CD14-positive monocyte (primary cell): ENCODE measurements around the gene KRT13. TPM values are rescaled to one million over a fixed set of nuclear protein-coding genes. Genes with fewer than 3 reads are reported as not detected.

ENCODE experiments used
- DNase-seq, 3 donors: peaks; one replicate each; pipeline ENCODE4 v3.0.0-alpha.2; 2011 to 2022
- H2AFZ ChIP-seq: 2 replicates; pipeline ENCODE4 v1.6.0; 2012; ENCODE audit warnings: mild to moderate bottlenecking, low read depth, low read length, inconsistent platforms; ENCODE audit not compliant: insufficient read depth, poor library complexity, severe bottlenecking
- H3K27ac ChIP-seq, 2 donors: 1 replicate in 1 of 2; 2 replicates in 1 of 2; pipeline ENCODE4 v1.5.1; 2012 to 2013; ENCODE audit warnings: low read length in 2 of 2, control low read depth in 1 of 2, inconsistent platforms in 1 of 2, low read depth in 1 of 2, mild to moderate bottlenecking in 1 of 2
- H3K27me3 ChIP-seq, 2 donors: one replicate each; pipeline versions ENCODE4 v1.6.0 to v1.6.1; 2011 to 2013; ENCODE audit warnings: low read length in 2 of 2; ENCODE audit not compliant: control insufficient read depth in 2 of 2, insufficient read depth in 2 of 2
- H3K36me3 ChIP-seq, 2 donors: replicated peaks in 1 of 2; 1 replicate in 1 of 2; 2 replicates in 1 of 2; pipeline versions ENCODE4 v1.5.1 to v1.6.1; 2012 to 2013; ENCODE audit warnings: low read length in 2 of 2, control low read depth in 1 of 2, inconsistent platforms in 1 of 2, mild to moderate bottlenecking in 1 of 2; ENCODE audit not compliant: insufficient read depth in 2 of 2, control insufficient read depth in 1 of 2
- H3K4me1 ChIP-seq, 2 donors: 1 replicate in 1 of 2; 2 replicates in 1 of 2; pipeline versions ENCODE4 v1.5.1 to v1.6.1; 2012 to 2013; ENCODE audit warnings: low read length in 2 of 2, control low read depth in 1 of 2, inconsistent platforms in 1 of 2, mild to moderate bottlenecking in 1 of 2, moderate library complexity in 1 of 2; ENCODE audit not compliant: insufficient read depth in 2 of 2, control insufficient read depth in 1 of 2
- H3K4me2 ChIP-seq: replicated peaks from 2 replicates; pipeline ENCODE3; 2012; ENCODE audit warnings: low read length, moderate library complexity, mild to moderate bottlenecking; ENCODE audit not compliant: poor library complexity, severe bottlenecking; ENCODE audit errors: extremely low read depth
- H3K4me3 ChIP-seq, 3 experiments: fragments of 200-600 bp in 1 of 3; sonication (generic) in 1 of 3; replicated peaks in 1 of 3; 1 replicate in 2 of 3; 2 replicates in 1 of 3; pipeline ENCODE4 v1.5.1; 2011 to 2013; ENCODE audit warnings: low read length in 3 of 3, mild to moderate bottlenecking in 3 of 3, control low read depth in 2 of 3, low read depth in 2 of 3, inconsistent platforms in 1 of 3, moderate library complexity in 1 of 3
- H3K79me2 ChIP-seq: 2 replicates; pipeline ENCODE4 v1.6.0; 2012; ENCODE audit warnings: mild to moderate bottlenecking, control low read depth, inconsistent platforms, low read length, moderate library complexity; ENCODE audit not compliant: insufficient read depth
- H3K9ac ChIP-seq: 2 replicates; pipeline ENCODE4 v1.6.0; 2017; ENCODE audit warnings: low read length, mild to moderate bottlenecking; ENCODE audit not compliant: insufficient read depth, poor library complexity, severe bottlenecking
- H3K9me3 ChIP-seq, 2 donors: replicated peaks in 1 of 2; 1 replicate in 1 of 2; 2 replicates in 1 of 2; pipeline versions ENCODE4 v1.5.1 to v1.6.1; 2012 to 2013; ENCODE audit warnings: low read length in 2 of 2, control low read depth in 1 of 2; ENCODE audit not compliant: control insufficient read depth in 1 of 2, insufficient read depth in 1 of 2
- H4K20me1 ChIP-seq: 2 replicates; pipeline ENCODE4 v1.6.0; 2012; ENCODE audit warnings: mild to moderate bottlenecking, low read length, control low read depth, moderate library complexity; ENCODE audit not compliant: insufficient read depth
- H3K27ac Mint-ChIP-seq, 7 donors: one replicate each; pipeline ENCODE4 v1.8.0; 2020; ENCODE audit warnings: mild to moderate bottlenecking in 7 of 7, mixed read lengths in 7 of 7, moderate library complexity in 6 of 7, inconsistent platforms in 2 of 7
- H3K27me3 Mint-ChIP-seq, 3 donors: one replicate each; pipeline ENCODE4 v1.8.0; 2021 to 2022; ENCODE audit warnings: low read depth in 3 of 3, mild to moderate bottlenecking in 3 of 3, mixed read lengths in 3 of 3, moderate library complexity in 3 of 3, inconsistent platforms in 1 of 3
- H3K36me3 Mint-ChIP-seq, 2 donors: one replicate each; pipeline ENCODE4 v1.8.0; 2020; ENCODE audit warnings: mixed read lengths in 2 of 2, inconsistent platforms in 1 of 2, mild to moderate bottlenecking in 1 of 2
- H3K4me1 Mint-ChIP-seq: one replicate; pipeline ENCODE4 v1.8.0; 2020; ENCODE audit warnings: mild to moderate bottlenecking, mixed read lengths
- H3K4me3 Mint-ChIP-seq, 2 donors: one replicate each; pipeline ENCODE4 v1.8.0; 2020; ENCODE audit warnings: mild to moderate bottlenecking in 2 of 2, mixed read lengths in 2 of 2, moderate library complexity in 1 of 2
- H3K9me3 Mint-ChIP-seq, 7 donors: one replicate each; pipeline ENCODE4 v1.8.0; 2020 to 2022; ENCODE audit warnings: mixed read lengths in 7 of 7, mild to moderate bottlenecking in 6 of 7, moderate library complexity in 6 of 7, inconsistent platforms in 2 of 7
- WGBS: methylation state at CpG from one replicate; pipeline ENCODE4 v1.1.5; 2013; ENCODE audit warnings: missing lambda C conversion rate; ENCODE audit not compliant: insufficient coverage; 5-methylcytosine and 5-hydroxymethylcytosine counted together
- intact Hi-C, 2 donors: fragments of 100-400 bp; cut with micrococcal nuclease; formaldehyde crosslinking; loops; one replicate each; pipeline versions ENCODE4 v1.15.0 to v1.15.1; 2023
- polyA plus RNA-seq, 3 donors: library from polyadenylated mRNA; depleted of rRNA in 1 of 3; unstranded in 2 of 3; stranded (reverse) in 1 of 3; fragments of 300-500 nt in 2 of 3; fragments of >200 nt in 1 of 3; fragmentation: Illumina TruSeq in 2 of 3; gene quantifications; 1 replicate in 2 of 3; 2 replicates in 1 of 3; pipeline ENCODE4 v1.2.3, GENCODE V29; 2012 to 2021
- TF ChIP-seq, protein P1 (sequence below): fragments of 200-600 bp; IDR thresholded peaks from one replicate; pipeline ENCODE4 v1.8.0; 2022; ENCODE audit warnings: antibody characterized with exemption, mild to moderate bottlenecking

Gene KRT13
- polyA plus RNA-seq, 3 donors: not detected

DNA sequence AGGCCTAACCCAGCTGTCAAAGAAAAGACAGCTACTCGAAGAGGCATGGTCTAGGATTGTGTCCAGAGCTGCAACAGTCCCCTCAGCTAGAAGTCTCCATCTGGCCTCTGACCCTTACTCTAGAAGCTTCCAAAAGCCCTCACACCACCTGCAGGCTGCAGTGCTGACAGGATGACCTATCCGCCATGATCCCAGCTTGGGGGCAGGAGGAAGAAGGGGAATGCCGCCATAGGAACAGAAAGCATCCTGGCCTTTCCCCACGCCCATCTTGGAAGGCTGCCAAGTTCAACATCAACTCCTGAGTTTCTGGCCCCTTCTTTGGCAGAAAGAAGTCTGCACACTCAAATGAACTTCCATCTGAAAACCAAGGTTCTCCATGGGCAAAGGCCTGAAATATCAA is 12.6 kb downstream of the KRT13 start:
- no peak overlapping the region for H2AFZ ChIP-seq
- peaks cover 62 to 71% of the 10 kb centered on the region in 2 donors for H3K4me1 ChIP-seq
- no peaks in the 10 kb centered on the region for H4K20me1 ChIP-seq
- peaks cover 0 to 2% of the 10 kb centered on the region in 2 donors for H3K36me3 Mint-ChIP-seq
- TF ChIP-seq, protein P1, sequence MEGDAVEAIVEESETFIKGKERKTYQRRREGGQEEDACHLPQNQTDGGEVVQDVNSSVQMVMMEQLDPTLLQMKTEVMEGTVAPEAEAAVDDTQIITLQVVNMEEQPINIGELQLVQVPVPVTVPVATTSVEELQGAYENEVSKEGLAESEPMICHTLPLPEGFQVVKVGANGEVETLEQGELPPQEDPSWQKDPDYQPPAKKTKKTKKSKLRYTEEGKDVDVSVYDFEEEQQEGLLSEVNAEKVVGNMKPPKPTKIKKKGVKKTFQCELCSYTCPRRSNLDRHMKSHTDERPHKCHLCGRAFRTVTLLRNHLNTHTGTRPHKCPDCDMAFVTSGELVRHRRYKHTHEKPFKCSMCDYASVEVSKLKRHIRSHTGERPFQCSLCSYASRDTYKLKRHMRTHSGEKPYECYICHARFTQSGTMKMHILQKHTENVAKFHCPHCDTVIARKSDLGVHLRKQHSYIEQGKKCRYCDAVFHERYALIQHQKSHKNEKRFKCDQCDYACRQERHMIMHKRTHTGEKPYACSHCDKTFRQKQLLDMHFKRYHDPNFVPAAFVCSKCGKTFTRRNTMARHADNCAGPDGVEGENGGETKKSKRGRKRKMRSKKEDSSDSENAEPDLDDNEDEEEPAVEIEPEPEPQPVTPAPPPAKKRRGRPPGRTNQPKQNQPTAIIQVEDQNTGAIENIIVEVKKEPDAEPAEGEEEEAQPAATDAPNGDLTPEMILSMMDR: no peak
- H3K4me1 Mint-ChIP-seq: peaks cover 68% of the 10 kb centered on the region
- intact Hi-C loops: loop anchor here (5.0 to 10.0 kb wide), 2 partner anchors 55 to 172 kb away; no protein-coding TSS in a partner anchor
- H3K36me3 ChIP-seq: no peaks in the 10 kb centered on the region
- peak overlapping the region; percentile 10 for H3K9ac ChIP-seq
- H3K27ac ChIP-seq: peak overlapping the region; percentile 83
- H3K27me3 ChIP-seq: no peaks in the 10 kb centered on the region
- H3K4me2 ChIP-seq: peak overlapping the region; percentile 38
- H3K9me3 Mint-ChIP-seq: peaks cover 0 to 5% (median 0%) of the 10 kb centered on the region in 7 donors
- H3K4me3 Mint-ChIP-seq: peak overlapping the region; percentile 35 to 37
- H3K4me3 ChIP-seq: peak overlapping the region in 1 of 3 experiments; percentile 43
- WGBS: 21% methylated on average over 2 of the region's 4 CpGs
- H3K79me2 ChIP-seq: no peaks in the 10 kb centered on the region
- peak in 2 of 3 donors; percentile 13 to 47 for DNase-seq
- H3K9me3 ChIP-seq: no peaks in the 10 kb centered on the region
- H3K27me3 Mint-ChIP-seq: peaks cover 0 to 2% (median 0%) of the 10 kb centered on the region in 3 donors
- H3K27ac Mint-ChIP-seq: peak overlapping the region; percentile 87 to 96 (median 91)

DNA sequence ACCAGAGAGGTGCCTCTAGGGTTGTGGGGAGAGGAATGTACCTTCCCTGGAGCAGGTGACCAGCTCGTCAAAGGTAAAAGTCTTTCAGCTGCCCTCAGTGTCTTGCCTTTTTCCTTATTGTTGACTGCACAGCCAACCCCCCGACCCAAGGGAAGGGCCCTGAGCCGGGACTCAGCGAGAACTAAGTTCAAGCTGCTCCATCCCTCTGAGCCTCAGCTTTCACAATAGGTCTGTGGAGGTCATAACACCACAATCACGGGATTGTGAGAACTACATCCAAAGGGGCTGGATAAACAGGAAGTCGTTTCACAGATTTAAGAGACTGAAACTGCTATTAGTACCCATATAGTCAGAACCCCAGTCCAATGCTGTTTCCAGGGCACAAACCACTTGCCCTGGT is 13.1 kb downstream of the KRT13 start:
- Histone ChIP-seq H3K4me3 (peak overlapping the region in 1 of 3 experiments; percentile 43), H3K27me3 (no peaks in the 10 kb centered on the region), H3K4me2 (peak overlapping the region; percentile 38), H3K9me3 (no peaks in the 10 kb centered on the region), H3K4me1 (peaks cover 58 to 67% of the 10 kb centered on the region in 2 donors), H3K36me3 (no peaks in the 10 kb centered on the region), H3K27ac (peak overlapping the region; percentile 83), H2AFZ (no peak overlapping the region), H3K9ac (no peak overlapping the region), H3K79me2 (no peaks in the 10 kb centered on the region), H4K20me1 (no peaks in the 10 kb centered on the region)
- peaks cover 0 to 5% (median 0%) of the 10 kb centered on the region in 7 donors for H3K9me3 Mint-ChIP-seq
- peaks cover 64% of the 10 kb centered on the region for H3K4me1 Mint-ChIP-seq
- intact Hi-C loops: loop anchor here (5.0 to 10.0 kb wide), 2 partner anchors 55 to 172 kb away; no protein-coding TSS in a partner anchor
- 20% methylated on average over 3 of the region's 6 CpGs for WGBS
- H3K27ac Mint-ChIP-seq: peak overlapping the region; percentile 87 to 96 (median 91)
- TF ChIP-seq, protein P1: no peak
- DNase-seq: peak; percentile 86 to 94 (median 91)
- H3K27me3 Mint-ChIP-seq: peaks cover 0 to 2% (median 0%) of the 10 kb centered on the region in 3 donors
- H3K4me3 Mint-ChIP-seq: peak overlapping the region; percentile 37 to 71
- peaks cover 0 to 2% of the 10 kb centered on the region in 2 donors for H3K36me3 Mint-ChIP-seq
